Panc1 (cell line): ENCODE results near the gene RHBDL1. TPM values are rescaled to one million over a fixed set of nuclear protein-coding genes. Genes with fewer than 3 reads are reported as not detected.

Experiments used
- ATAC-seq: fragments of 200-7000 bp; cut with Tn5 transposase; 2 replicates; pipeline ENCODE4 v1.9.1; 2020; ENCODE audit warnings: mild to moderate bottlenecking, moderate library complexity
- BruUV-seq: library from RNA; stranded (reverse); fragments of 400-500 nt; replicated peaks from 2 replicates; lab custom pipeline; 2021; lab: Mats Ljungman, UMichigan
- CTCF ChIA-PET: fragments of 300-600 bp; sonication (Branson Sonifier 250); formaldehyde crosslinking; loops from one replicate; lab custom pipeline; 2022; ENCODE audit warnings: antibody characterized with exemption; lab: Charles Lee
- POLR2A ChIA-PET: fragments of 300-600 bp; sonication (Branson Sonifier 250); formaldehyde crosslinking; loops from one replicate; lab custom pipeline; 2022; ENCODE audit warnings: antibody characterized with exemption; lab: Charles Lee
- DNase-seq: peaks from one replicate; pipeline ENCODE4 v3.0.0-alpha.2; 2010; ENCODE audit warnings: low read depth, low spot score
- H3K27ac ChIP-seq: 2 replicates; pipeline ENCODE4 v1.5.1; 2011; ENCODE audit warnings: mild to moderate bottlenecking, low read length, inconsistent platforms
- H3K27me3 ChIP-seq: fragments of 200-500 bp; sonication (Bioruptor generic); 2 replicates; pipeline ENCODE4 v1.6.0; 2014; ENCODE audit warnings: low read length, inconsistent platforms; ENCODE audit not compliant: control insufficient read depth, insufficient read depth
- H3K36me3 ChIP-seq: fragments of 200-500 bp; sonication (Bioruptor generic); 2 replicates; pipeline ENCODE4 v1.5.1; 2014; ENCODE audit warnings: inconsistent platforms, mild to moderate bottlenecking, low read length, moderate library complexity; ENCODE audit not compliant: control insufficient read depth, insufficient read depth
- H3K4me1 ChIP-seq: 2 replicates; pipeline ENCODE4 v1.5.1; 2011; ENCODE audit warnings: inconsistent platforms, mild to moderate bottlenecking, low read length, moderate library complexity; ENCODE audit not compliant: control insufficient read depth, insufficient read depth
- H3K4me3 ChIP-seq, 2 experiments: 2 replicates each; pipeline ENCODE4 v1.5.1; 2011 to 2012; ENCODE audit warnings: low read depth in 2 of 2, low read length in 2 of 2, mild to moderate bottlenecking in 2 of 2, inconsistent platforms in 1 of 2, moderate library complexity in 1 of 2
- H3K9me3 ChIP-seq: fragments of 200-500 bp; sonication (Bioruptor generic); 2 replicates; pipeline ENCODE4 v1.5.1; 2014; ENCODE audit warnings: low read depth, mild to moderate bottlenecking, inconsistent platforms, low read length, moderate library complexity; ENCODE audit not compliant: control insufficient read depth, insufficient read depth
- CTCF ChIP-seq: fragments of 450-650 bp; IDR thresholded peaks from 2 replicates; pipeline ENCODE4 v1.5.1; 2017; ENCODE audit warnings: mild to moderate bottlenecking
- POLR2AphosphoS5 ChIP-seq: IDR thresholded peaks from 2 replicates; pipeline ENCODE4 v1.6.1; 2012; ENCODE audit warnings: mild to moderate bottlenecking, low read depth, low read length, moderate library complexity
- SIN3A ChIP-seq: IDR thresholded peaks from 2 replicates; pipeline ENCODE4 v1.6.1; 2012; ENCODE audit warnings: low read depth, mild to moderate bottlenecking, low read length, moderate library complexity, borderline replicate concordance; ENCODE audit not compliant: insufficient read depth
- TCF7L2 ChIP-seq: IDR thresholded peaks from 2 replicates; pipeline ENCODE4 v1.6.1; 2011; ENCODE audit warnings: mild to moderate bottlenecking, low read depth, low read length, inconsistent platforms
- in situ Hi-C: cut with HindIII; loops from 2 replicates; pipeline ENCODE4 v1.10.0; 2016; ENCODE audit warnings: low sequenced_read_pairs, low pct_unique_long_range_greater_than_20kb
- intact Hi-C: fragments of 100-400 bp; cut with micrococcal nuclease; formaldehyde crosslinking; loops from one replicate; pipeline ENCODE4 v1.10.0; 2022; ENCODE audit not compliant: unreplicated experiment
- total RNA-seq: library from RNA; stranded (reverse); gene quantifications from one replicate; pipeline ENCODE4 v1.2.1, GENCODE V29; 2021; ENCODE audit not compliant: unreplicated experiment
- TF ChIP-seq, protein P1 (sequence below), 2 experiments: IDR thresholded peaks; 2 replicates each; pipeline ENCODE4 v1.6.1; 2011 to 2012; ENCODE audit warnings: low read depth in 2 of 2, control low read depth in 1 of 2, low read length in 1 of 2, mild to moderate bottlenecking in 1 of 2, moderate library complexity in 1 of 2; ENCODE audit not compliant: insufficient read depth in 1 of 2

The RHBDL1 gene
- total RNA-seq, 1 experiment from 2014 or later, result 6.6 TPM

DNA sequence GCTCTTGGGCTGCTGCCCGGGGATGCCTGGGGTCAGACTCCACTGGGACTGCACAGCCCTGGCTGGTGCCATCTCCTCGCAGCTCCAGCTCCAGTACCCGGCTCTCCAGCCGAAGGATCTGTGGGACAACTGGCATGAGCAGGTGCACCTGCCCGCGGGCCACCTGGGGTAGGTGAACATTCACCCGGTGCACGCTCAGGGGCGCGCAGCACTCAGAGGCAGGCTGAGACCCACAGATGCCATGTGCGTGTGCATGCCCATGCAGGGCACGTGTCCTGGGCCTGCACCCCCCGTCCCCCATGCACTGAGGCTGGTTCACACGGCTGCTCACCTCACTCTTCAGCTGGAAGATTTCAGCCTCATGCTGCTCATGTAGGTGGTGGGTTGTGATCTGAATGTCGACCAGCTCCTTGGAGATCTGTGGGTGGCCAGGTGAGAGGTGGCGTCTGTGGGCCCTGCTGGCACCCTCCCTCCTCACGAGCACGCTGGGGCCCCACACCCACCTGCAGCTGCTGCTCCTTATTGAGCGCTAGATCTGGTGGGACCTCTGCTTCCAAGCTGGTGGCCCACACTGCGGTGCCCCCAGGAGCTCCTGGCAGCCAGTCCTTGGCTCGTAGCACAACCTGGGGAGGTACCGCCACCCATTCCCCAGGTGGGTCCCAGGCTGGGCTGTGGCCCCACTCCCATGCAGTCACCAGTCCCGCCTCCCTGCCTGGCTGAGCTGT lies 50.2 kb downstream of the RHBDL1 start:
- Histone ChIP-seq H3K4me1 (peaks cover 13% of the 10 kb centered on the region), H3K9me3 (no peaks in the 10 kb centered on the region), H3K4me3 (no peak overlapping the region), H3K27ac (peak overlapping the region; percentile 54; the same call in 1 of the 2 replicates), H3K36me3 (no peaks in the 10 kb centered on the region), H3K27me3 (no peaks in the 10 kb centered on the region)
- ATAC-seq (no peak), DNase-seq (no peak)
- TF ChIP-seq SIN3A (no peak), TCF7L2 (no peak), CTCF (no peak), POLR2AphosphoS5 (no peak)
- TF ChIP-seq, protein P1, sequence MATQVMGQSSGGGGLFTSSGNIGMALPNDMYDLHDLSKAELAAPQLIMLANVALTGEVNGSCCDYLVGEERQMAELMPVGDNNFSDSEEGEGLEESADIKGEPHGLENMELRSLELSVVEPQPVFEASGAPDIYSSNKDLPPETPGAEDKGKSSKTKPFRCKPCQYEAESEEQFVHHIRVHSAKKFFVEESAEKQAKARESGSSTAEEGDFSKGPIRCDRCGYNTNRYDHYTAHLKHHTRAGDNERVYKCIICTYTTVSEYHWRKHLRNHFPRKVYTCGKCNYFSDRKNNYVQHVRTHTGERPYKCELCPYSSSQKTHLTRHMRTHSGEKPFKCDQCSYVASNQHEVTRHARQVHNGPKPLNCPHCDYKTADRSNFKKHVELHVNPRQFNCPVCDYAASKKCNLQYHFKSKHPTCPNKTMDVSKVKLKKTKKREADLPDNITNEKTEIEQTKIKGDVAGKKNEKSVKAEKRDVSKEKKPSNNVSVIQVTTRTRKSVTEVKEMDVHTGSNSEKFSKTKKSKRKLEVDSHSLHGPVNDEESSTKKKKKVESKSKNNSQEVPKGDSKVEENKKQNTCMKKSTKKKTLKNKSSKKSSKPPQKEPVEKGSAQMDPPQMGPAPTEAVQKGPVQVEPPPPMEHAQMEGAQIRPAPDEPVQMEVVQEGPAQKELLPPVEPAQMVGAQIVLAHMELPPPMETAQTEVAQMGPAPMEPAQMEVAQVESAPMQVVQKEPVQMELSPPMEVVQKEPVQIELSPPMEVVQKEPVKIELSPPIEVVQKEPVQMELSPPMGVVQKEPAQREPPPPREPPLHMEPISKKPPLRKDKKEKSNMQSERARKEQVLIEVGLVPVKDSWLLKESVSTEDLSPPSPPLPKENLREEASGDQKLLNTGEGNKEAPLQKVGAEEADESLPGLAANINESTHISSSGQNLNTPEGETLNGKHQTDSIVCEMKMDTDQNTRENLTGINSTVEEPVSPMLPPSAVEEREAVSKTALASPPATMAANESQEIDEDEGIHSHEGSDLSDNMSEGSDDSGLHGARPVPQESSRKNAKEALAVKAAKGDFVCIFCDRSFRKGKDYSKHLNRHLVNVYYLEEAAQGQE (IDR thresholded peaks at IDR 0.05; ENCODE audit: insufficient read depth in 1 of 2, low read depth in 2 of 2, low read length in 1 of 2), result no peak
- ChIA-PET CTCF (interaction anchor here (0.6 to 2.1 kb wide), 2 partner anchors 13 to 425 kb away, joined by 7 to 10 read pairs; no protein-coding TSS in a partner anchor), POLR2A (no interaction called here)
- in situ Hi-C loops, result no loop called here
- intact Hi-C loops, result no loop called here
- no TSS peak for BruUV-seq

DNA sequence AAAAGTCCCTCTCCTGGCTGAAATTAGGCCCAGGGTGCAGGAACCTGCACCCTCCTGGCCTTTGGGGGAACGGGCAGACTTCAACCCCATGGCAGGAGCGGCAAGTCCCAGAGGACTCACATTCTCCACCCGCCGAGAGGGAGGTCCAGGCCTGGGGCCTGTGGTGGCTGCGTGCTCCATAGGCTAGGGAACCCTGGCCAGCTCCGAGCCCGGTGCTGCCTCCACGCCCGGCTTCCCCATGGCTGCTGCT lies 50.6 kb downstream of the RHBDL1 start:
- Histone ChIP-seq H3K9me3 (no peaks in the 10 kb centered on the region), H3K36me3 (no peaks in the 10 kb centered on the region), H3K4me3 (peak overlapping the region in 1 of 2 experiments; percentile 64; a peak in 2 of 4 replicates), H3K4me1 (peaks cover 13% of the 10 kb centered on the region), H3K27me3 (no peaks in the 10 kb centered on the region), H3K27ac (peak overlapping the region; percentile 54; the same call in 1 of the 2 replicates)
- ChIA-PET POLR2A (interaction anchor here (0.7 kb wide), 1 partner anchor 163 kb away, joined by 3 read pairs; no protein-coding TSS in a partner anchor), CTCF (no interaction called here)
- intact Hi-C loops (no loop called here), in situ Hi-C loops (no loop called here)
- DNase-seq (no peak), ATAC-seq (no peak)
- TF ChIP-seq, protein P1 (IDR thresholded peaks at IDR 0.05; ENCODE audit: insufficient read depth in 1 of 2, low read depth in 2 of 2, low read length in 1 of 2), result 0 out of 4 replicates have a peak, but pooled peaks of 1 of the 2 experiments have one; percentile 16
- no peak for TF ChIP-seq TCF7L2
- no peak for TF ChIP-seq CTCF
- no peak for TF ChIP-seq POLR2AphosphoS5
- 0 out of 2 replicates have a peak, but pooled peaks have one; percentile 32 for TF ChIP-seq SIN3A
- no TSS peak for BruUV-seq
